Uterus (tissue), 4 donors: ENCODE results near the gene TIMM22. TPM values are rescaled to one million over a fixed set of nuclear protein-coding genes. Genes with fewer than 3 reads are reported as not detected.

ENCODE experiments used
- DNase-seq, 2 donors: peaks; one replicate each; pipeline ENCODE4 v3.0.0-alpha.2; 2019 to 2020
- H3K27ac ChIP-seq, 2 donors: fragments of 200-600 bp; sonication (generic); 1 replicate in 1 of 2; 2 replicates in 1 of 2; pipeline ENCODE4 v1.5.1; 2016 to 2018
- H3K27me3 ChIP-seq, 2 donors: fragments of 200-600 bp; sonication (generic); one replicate each; pipeline ENCODE4 v1.5.1; 2018 to 2019; ENCODE audit warnings: control low read depth in 1 of 2
- H3K36me3 ChIP-seq, 2 donors: fragments of 200-600 bp; sonication (generic); one replicate each; pipeline ENCODE4 v1.5.1; 2019; ENCODE audit warnings: control low read depth in 1 of 2
- H3K4me1 ChIP-seq, 2 donors: fragments of 200-600 bp; sonication (generic); one replicate each; pipeline ENCODE4 v1.5.1; 2018 to 2019; ENCODE audit warnings: control low read depth in 1 of 2
- H3K4me3 ChIP-seq, 2 donors: fragments of 200-600 bp; sonication (generic); 1 replicate in 1 of 2; 2 replicates in 1 of 2; pipeline ENCODE4 v1.5.1; 2018 to 2019; ENCODE audit warnings: mild to moderate bottlenecking in 1 of 2
- H3K9me3 ChIP-seq, 2 donors: fragments of 200-600 bp; sonication (generic); one replicate each; pipeline ENCODE4 v1.5.1; 2019; ENCODE audit warnings: control low read depth in 1 of 2
- POLR2A ChIP-seq, 2 donors: fragments of 450-650 bp; IDR thresholded peaks; one replicate each; pipeline ENCODE4 v1.6.1; 2016; ENCODE audit warnings: antibody characterized with exemption in 2 of 2, mild to moderate bottlenecking in 1 of 2, moderate library complexity in 1 of 2
- intact Hi-C: fragments of 100-400 bp; cut with DNase I; formaldehyde crosslinking; loops from one replicate; pipeline ENCODE4 v1.15.1; 2023; ENCODE audit warnings: low total_unique reads
- total RNA-seq, 4 donors: library from RNA; depleted of rRNA in 3 of 4; stranded (reverse); fragments of >200 nt in 3 of 4; gene quantifications; one replicate each; pipeline versions ENCODE4 v1.1.0 to v1.2.4, GENCODE V29; 2014 to 2023
- TF ChIP-seq, protein P1 (sequence below), 4 experiments: fragments of 200-600 bp in 2 of 4; fragments of 450-650 bp in 2 of 4; sonication (generic) in 2 of 4; IDR thresholded peaks; one replicate each; pipeline ENCODE4 v1.5.1; 2016 to 2019; ENCODE audit warnings: antibody characterized with exemption in 4 of 4, mild to moderate bottlenecking in 2 of 4, moderate library complexity in 1 of 4
- donor health status: DM: yes; HTN: yes; CAD: no.

The TIMM22 gene
- total RNA-seq, 4 donors from 2014 or later = 5.1 to 17.1 (median 10.8) TPM

DNA sequence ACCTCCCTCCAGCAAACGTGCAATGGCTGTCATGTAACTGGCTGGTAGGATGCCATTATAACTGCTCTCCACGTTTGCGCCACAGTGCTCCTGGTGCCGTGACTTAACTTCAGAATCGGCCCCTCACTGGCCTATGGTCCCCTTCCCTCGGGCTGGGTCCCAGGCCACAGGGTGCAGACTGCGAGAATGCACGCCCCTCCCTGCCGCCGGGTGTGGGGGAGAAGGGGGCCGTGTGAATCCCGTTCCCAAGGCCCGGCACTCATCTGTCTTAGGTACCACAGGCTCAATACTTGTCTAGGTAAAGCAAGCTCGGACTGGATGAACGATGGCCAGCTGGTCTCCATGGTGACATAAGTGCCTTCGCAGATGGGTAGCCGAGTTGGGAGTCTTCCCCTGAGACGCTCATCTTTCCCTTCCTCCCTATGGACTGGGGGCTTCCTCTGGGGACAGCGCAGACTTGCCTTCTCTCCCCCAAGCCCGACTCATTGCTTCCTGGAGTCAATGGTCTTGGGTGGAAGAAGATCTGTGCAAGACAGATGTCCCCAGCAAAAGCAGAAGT, 37.8 kb downstream of the TIMM22 start:
- DNase-seq = no peak
- peaks cover 0 to 9% of the 10 kb centered on the region in 2 donors for H3K4me1 ChIP-seq
- intact Hi-C loops = no loop called here
- no peaks in the 10 kb centered on the region for H3K9me3 ChIP-seq
- H3K27me3 ChIP-seq = no peaks in the 10 kb centered on the region
- H3K4me3 ChIP-seq = no peak overlapping the region
- H3K36me3 ChIP-seq = no peaks in the 10 kb centered on the region
- TF ChIP-seq, protein P1, sequence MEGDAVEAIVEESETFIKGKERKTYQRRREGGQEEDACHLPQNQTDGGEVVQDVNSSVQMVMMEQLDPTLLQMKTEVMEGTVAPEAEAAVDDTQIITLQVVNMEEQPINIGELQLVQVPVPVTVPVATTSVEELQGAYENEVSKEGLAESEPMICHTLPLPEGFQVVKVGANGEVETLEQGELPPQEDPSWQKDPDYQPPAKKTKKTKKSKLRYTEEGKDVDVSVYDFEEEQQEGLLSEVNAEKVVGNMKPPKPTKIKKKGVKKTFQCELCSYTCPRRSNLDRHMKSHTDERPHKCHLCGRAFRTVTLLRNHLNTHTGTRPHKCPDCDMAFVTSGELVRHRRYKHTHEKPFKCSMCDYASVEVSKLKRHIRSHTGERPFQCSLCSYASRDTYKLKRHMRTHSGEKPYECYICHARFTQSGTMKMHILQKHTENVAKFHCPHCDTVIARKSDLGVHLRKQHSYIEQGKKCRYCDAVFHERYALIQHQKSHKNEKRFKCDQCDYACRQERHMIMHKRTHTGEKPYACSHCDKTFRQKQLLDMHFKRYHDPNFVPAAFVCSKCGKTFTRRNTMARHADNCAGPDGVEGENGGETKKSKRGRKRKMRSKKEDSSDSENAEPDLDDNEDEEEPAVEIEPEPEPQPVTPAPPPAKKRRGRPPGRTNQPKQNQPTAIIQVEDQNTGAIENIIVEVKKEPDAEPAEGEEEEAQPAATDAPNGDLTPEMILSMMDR (IDR thresholded peaks at IDR 0.05) = no peak
- no peak for TF ChIP-seq POLR2A (IDR thresholded peaks at IDR 0.05)
- H3K27ac ChIP-seq = no peak overlapping the region

DNA sequence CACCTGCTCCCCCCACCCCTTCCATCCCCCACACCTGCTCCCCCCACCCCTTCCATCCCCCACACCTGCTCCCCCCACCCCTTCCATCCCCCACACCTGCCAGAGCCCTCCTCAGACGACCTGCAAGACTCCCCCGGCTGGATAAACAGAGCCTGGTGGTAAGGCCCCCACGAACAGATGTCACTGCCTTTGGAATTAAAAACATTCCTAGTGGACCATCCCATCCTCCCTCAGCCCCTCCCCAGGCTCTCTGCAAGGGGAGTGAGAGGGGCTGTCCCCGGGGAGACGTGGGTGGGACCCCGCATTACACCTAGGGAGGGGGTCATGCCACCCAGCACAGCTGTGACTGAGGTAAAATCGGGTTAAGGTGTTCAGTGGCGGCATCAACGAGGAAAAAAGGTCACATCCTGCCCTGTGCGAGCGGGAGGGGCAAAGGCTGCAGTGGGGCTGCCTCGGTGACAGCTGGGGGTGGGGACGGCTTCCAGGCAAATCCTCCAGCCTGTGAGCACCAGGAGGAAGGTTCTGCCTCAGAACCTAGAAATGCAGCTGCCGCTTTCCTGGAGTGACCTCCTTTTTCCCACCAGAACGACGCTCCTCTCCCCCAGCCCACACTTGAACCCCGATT, 38.7 kb downstream of the TIMM22 start:
- no peaks in the 10 kb centered on the region for H3K9me3 ChIP-seq
- H3K27me3 ChIP-seq = no peaks in the 10 kb centered on the region
- no peak overlapping the region for H3K4me3 ChIP-seq
- H3K36me3 ChIP-seq = no peaks in the 10 kb centered on the region
- H3K4me1 ChIP-seq = peaks cover 0 to 4% of the 10 kb centered on the region in 2 donors
- no peak for DNase-seq
- no peak overlapping the region for H3K27ac ChIP-seq
- intact Hi-C loops = no loop called here
- TF ChIP-seq POLR2A (IDR thresholded peaks at IDR 0.05) = no peak
- TF ChIP-seq, protein P1 (IDR thresholded peaks at IDR 0.05) = no peak

DNA sequence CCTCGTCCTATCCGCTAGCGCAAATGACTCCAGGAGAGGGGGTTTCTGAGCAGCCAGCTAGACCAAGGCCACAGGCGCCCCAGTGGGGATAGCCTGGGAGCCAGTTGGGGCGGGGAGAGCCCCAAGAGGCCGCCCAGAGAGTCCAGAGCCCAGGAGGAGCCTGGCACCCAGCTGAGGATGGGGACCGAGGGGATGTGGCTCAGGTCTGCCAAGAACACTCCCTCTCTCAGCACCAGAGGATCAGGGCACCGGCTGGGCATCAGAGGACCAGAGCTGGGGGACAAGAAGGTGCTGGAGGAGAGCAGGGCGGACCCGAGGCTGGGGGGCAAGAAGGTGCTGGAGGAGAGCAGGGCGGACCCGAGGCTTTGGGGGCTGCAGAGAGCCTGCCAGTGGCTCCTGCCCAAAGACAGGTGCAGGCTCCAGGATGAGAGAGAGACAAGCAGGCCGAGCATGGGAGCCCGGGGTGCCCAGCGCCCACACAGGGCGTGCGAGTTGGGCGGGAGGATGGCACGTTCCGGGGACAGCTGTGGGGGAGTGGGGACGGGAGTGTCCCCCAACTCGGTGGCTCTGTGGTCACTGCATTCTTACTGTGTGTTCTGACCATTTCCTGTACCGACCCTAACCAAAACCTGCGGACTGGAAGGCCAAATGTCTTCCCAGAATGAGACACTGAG, 39.4 kb downstream of the TIMM22 start:
- no peak overlapping the region for H3K4me3 ChIP-seq
- no peaks in the 10 kb centered on the region for H3K4me1 ChIP-seq
- H3K27ac ChIP-seq = no peak overlapping the region
- intact Hi-C loops = no loop called here
- DNase-seq = no peak
- H3K9me3 ChIP-seq = no peaks in the 10 kb centered on the region
- H3K27me3 ChIP-seq = no peaks in the 10 kb centered on the region
- TF ChIP-seq, protein P1 (IDR thresholded peaks at IDR 0.05) = no peak
- TF ChIP-seq POLR2A (IDR thresholded peaks at IDR 0.05) = no peak
- H3K36me3 ChIP-seq = no peaks in the 10 kb centered on the region

DNA sequence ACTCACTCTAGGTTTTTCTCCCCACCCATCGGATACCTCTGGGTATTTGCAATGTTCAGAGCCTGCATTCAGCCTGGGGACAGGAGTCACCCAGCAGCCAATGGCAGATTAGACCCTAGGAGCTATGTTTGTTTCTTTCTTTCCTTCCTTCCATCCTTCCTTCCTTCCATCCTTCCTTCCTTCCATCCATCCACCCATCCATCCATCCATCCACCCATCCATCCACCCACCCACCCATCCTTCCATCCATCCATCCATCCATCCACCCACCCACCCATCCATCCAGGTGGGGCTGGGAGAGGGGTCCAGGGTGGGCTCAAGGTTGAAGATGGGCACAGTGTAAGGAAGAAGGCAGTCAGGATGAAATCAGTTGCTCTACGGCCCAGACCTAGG, 39.9 kb downstream of the TIMM22 start:
- intact Hi-C loops = no loop called here
- H3K27ac ChIP-seq = no peak overlapping the region
- no peaks in the 10 kb centered on the region for H3K36me3 ChIP-seq
- no peak for DNase-seq
- H3K4me3 ChIP-seq = no peak overlapping the region
- no peak for TF ChIP-seq POLR2A (IDR thresholded peaks at IDR 0.05)
- TF ChIP-seq, protein P1 (IDR thresholded peaks at IDR 0.05) = no peak
- H3K4me1 ChIP-seq = no peaks in the 10 kb centered on the region
- H3K27me3 ChIP-seq = no peaks in the 10 kb centered on the region
- no peaks in the 10 kb centered on the region for H3K9me3 ChIP-seq

DNA sequence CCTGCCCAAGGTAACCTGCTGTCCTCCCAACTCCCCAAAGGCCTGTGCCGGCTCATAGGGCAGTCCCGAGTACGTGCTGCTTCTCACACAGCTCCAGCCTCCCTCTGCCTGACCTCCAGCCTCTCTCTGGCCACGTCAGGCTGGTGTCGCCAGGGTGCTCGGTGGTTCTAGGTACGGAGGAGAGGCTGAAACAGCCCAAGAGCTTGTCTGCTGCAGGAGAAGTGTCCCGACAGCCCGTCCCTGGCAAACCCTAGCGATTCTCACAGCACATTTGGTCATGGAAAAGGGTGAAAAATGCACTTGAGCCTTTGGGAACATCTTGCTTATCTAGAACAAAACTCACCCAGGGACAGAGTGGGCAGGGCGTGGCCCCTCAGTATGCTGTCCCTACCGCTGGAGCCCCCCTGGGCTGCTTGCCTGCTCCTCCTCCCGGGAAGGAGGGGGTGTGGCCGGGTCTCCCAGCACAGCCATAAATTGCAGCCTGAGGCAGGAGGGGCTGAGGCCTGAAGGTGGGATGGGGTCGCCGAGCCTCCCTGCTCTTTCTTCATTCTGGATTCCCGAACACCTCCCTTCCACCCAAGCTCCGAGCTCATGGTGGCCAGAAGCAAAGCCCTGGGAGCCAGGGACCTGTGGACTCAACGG, 40.4 kb downstream of the TIMM22 start:
- Histone ChIP-seq H3K9me3 (no peaks in the 10 kb centered on the region), H3K4me1 (no peaks in the 10 kb centered on the region), H3K27ac (no peak overlapping the region), H3K36me3 (no peaks in the 10 kb centered on the region), H3K27me3 (no peaks in the 10 kb centered on the region), H3K4me3 (no peak overlapping the region)
- intact Hi-C loops = no loop called here
- DNase-seq = no peak
- no peak for TF ChIP-seq POLR2A (IDR thresholded peaks at IDR 0.05)
